DOHH2 (cell line): Measurements from ENCODE around the gene SAMD4A.

Experiments used
- H3F3A ChIP-seq: fragments of 200-600 bp; sonication (generic), shearing (Covaris generic); 2 replicates; pipeline ENCODE4 v1.6.0; 2016; ENCODE audit warnings: antibody characterized with exemption, mild to moderate bottlenecking; ENCODE audit not compliant: control insufficient read depth, insufficient read depth
- H3K27ac ChIP-seq: fragments of 200-600 bp; sonication (generic); 2 replicates; pipeline ENCODE4 v1.5.1; 2014; ENCODE audit warnings: low read depth, mild to moderate bottlenecking, low read length, moderate library complexity
- H3K27me3 ChIP-seq: fragments of 200-600 bp; sonication (generic); 2 replicates; pipeline ENCODE4 v1.6.1; 2014; ENCODE audit warnings: mild to moderate bottlenecking, low read length, mixed read lengths; ENCODE audit not compliant: control insufficient read depth
- H3K36me3 ChIP-seq: fragments of 200-600 bp; sonication (generic); 2 replicates; pipeline ENCODE4 v1.6.1; 2014; ENCODE audit warnings: mild to moderate bottlenecking, low read length, moderate library complexity, mixed read lengths; ENCODE audit not compliant: control insufficient read depth
- H3K4me1 ChIP-seq: fragments of 200-600 bp; sonication (generic); 2 replicates; pipeline ENCODE4 v1.6.1; 2014; ENCODE audit warnings: mild to moderate bottlenecking, low read length, mixed read lengths; ENCODE audit not compliant: control insufficient read depth
- H3K4me2 ChIP-seq: fragments of 200-600 bp; sonication (generic); 2 replicates; pipeline ENCODE4 v1.6.0; 2014; ENCODE audit warnings: mild to moderate bottlenecking, low read length, moderate library complexity
- H3K4me3 ChIP-seq: fragments of 200-600 bp; sonication (generic); 2 replicates; pipeline ENCODE4 v1.5.1; 2014; ENCODE audit warnings: mild to moderate bottlenecking, low read length, mixed read lengths
- H3K79me2 ChIP-seq: fragments of 200-600 bp; sonication (generic); 2 replicates; pipeline ENCODE4 v1.6.1; 2014; ENCODE audit warnings: mild to moderate bottlenecking, low read length, mixed read lengths; ENCODE audit not compliant: control insufficient read depth
- H3K9me2 ChIP-seq: fragments of 200-600 bp; sonication (generic); replicated peaks from 2 replicates; pipeline ENCODE4 v1.6.1; 2014; ENCODE audit warnings: mild to moderate bottlenecking, low read length, mixed read lengths; ENCODE audit not compliant: control insufficient read depth
- H3K9me3 ChIP-seq: fragments of 200-600 bp; sonication (generic); 2 replicates; pipeline ENCODE4 v1.6.1; 2014; ENCODE audit warnings: antibody characterized with exemption, low read length, mixed read lengths; ENCODE audit not compliant: control insufficient read depth, insufficient read depth
- H4K20me1 ChIP-seq: fragments of 200-600 bp; sonication (generic); 2 replicates; pipeline ENCODE4 v1.6.0; 2014; ENCODE audit warnings: low read depth, mild to moderate bottlenecking, antibody characterized with exemption, low read length, moderate library complexity; ENCODE audit not compliant: control insufficient read depth, insufficient read depth
- EZH2phosphoT487 ChIP-seq: fragments of 200-600 bp; sonication (generic); IDR thresholded peaks from 2 replicates; pipeline ENCODE4 v1.6.1; 2017; ENCODE audit warnings: borderline replicate concordance, mild to moderate bottlenecking, antibody characterized with exemption, low read length, moderate library complexity, mixed read lengths
- TF ChIP-seq, protein P1 (sequence below): fragments of 200-600 bp; sonication (generic); IDR thresholded peaks from one replicate; pipeline ENCODE4 v1.5.1; 2014; ENCODE audit warnings: antibody characterized with exemption, mild to moderate bottlenecking, low read depth, low read length; ENCODE audit not compliant: poor library complexity, severe bottlenecking

The SAMD4A gene

DNA sequence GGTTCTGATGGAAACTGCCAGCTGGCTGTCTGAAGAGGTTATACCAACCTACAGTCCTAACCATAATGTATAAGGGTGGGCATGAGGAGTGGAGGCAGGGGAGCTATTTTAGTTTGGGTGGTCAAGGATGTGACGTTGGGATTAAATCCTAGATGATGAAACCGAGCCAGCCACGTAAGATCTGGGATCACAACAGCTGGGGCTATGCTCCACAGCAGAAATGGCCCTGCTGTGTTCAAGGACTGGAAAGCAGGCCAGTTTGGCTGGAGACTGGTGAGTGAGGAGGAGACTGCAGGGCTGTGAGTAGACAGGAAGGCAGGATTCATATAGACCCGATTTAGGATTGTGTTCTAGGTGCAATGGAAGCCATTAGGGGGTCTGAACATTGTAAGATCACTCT lies 66.1 kb downstream of the SAMD4A start:
- 0 out of 2 replicates have a peak, but pooled peaks cover 2% of the 10 kb centered on the region for H3K27me3 ChIP-seq
- H3K4me2 ChIP-seq, result no peak overlapping the region
- H3K27ac ChIP-seq, result no peak overlapping the region
- H3K9me3 ChIP-seq, result no peaks in the 10 kb centered on the region
- no peaks in the 10 kb centered on the region for H4K20me1 ChIP-seq
- no peaks in the 10 kb centered on the region for H3F3A ChIP-seq
- H3K79me2 ChIP-seq, result no peaks in the 10 kb centered on the region
- peaks cover 5% of the 10 kb centered on the region for H3K4me1 ChIP-seq
- TF ChIP-seq, protein P1, sequence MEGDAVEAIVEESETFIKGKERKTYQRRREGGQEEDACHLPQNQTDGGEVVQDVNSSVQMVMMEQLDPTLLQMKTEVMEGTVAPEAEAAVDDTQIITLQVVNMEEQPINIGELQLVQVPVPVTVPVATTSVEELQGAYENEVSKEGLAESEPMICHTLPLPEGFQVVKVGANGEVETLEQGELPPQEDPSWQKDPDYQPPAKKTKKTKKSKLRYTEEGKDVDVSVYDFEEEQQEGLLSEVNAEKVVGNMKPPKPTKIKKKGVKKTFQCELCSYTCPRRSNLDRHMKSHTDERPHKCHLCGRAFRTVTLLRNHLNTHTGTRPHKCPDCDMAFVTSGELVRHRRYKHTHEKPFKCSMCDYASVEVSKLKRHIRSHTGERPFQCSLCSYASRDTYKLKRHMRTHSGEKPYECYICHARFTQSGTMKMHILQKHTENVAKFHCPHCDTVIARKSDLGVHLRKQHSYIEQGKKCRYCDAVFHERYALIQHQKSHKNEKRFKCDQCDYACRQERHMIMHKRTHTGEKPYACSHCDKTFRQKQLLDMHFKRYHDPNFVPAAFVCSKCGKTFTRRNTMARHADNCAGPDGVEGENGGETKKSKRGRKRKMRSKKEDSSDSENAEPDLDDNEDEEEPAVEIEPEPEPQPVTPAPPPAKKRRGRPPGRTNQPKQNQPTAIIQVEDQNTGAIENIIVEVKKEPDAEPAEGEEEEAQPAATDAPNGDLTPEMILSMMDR, result no peak
- no peak for TF ChIP-seq EZH2phosphoT487
- no peak overlapping the region for H3K4me3 ChIP-seq
- H3K9me2 ChIP-seq, result no peaks in the 10 kb centered on the region
- H3K36me3 ChIP-seq, result no peaks in the 10 kb centered on the region

DNA sequence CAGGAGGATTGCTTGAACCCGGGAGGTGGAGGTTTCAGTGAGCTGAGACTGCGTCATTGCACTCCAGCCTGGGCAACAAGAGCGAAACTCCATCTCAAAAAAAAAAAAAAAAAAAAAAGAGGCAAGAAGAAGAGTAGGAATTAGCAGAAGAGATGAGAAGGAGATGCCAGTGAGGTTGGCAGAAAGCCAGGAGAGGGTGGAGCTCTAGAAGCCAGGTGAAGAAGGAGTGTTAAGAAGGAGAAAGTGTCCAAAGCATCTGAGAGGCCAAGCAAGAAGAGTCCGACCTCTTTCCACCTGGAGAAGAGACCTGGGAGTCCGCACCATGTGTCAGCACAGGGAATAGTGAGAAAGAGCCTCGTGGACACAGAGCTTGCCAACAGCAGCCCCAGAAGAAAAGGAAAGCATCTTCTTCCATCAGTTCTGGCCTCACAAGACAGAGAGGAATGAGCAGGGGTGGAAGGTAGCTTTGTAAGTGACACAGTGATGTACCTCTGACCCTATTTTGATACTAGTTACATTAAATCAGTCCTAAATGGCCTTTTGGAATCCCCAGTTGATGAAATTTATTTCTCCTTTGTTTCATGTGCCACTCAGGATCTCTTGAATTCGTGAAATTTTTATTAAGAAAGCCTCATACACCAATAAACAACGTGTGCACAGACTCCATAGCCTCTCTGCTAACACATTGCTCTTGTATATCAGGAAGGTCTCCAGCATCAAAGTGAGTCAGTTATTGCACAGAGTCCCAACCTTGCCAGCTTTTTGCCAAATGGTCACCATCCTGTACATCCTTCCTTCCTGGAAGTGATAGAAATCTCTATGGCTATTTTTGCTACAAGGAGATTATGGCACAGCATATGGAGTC lies 70.6 kb downstream of the SAMD4A start:
- Histone ChIP-seq H3K4me3 (no peak overlapping the region), H3K79me2 (no peaks in the 10 kb centered on the region), H3K9me2 (no peaks in the 10 kb centered on the region), H3K27me3 (peaks cover 11% of the 10 kb centered on the region; the same call in 1 of the 2 replicates), H3F3A (no peaks in the 10 kb centered on the region), H3K4me1 (no peaks in the 10 kb centered on the region), H3K4me2 (no peak overlapping the region), H4K20me1 (no peaks in the 10 kb centered on the region), H3K36me3 (no peaks in the 10 kb centered on the region), H3K27ac (no peak overlapping the region), H3K9me3 (no peaks in the 10 kb centered on the region)
- TF ChIP-seq, protein P1, result no peak
- TF ChIP-seq EZH2phosphoT487, result no peak

DNA sequence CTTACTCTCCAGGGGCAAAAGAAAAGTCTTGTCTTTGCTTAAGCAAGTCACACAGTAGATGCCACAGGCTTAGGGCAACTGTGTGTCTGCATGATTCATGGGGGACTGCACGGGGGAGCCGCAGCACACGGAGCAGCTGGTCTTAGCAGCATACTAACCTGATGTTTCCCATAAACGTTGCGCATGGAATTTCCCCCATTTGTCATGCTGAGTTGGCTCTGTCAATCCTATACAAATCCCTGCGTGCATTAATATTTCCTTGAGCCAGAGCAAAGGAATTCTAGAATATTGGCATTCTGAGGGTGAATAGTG lies 71.2 kb downstream of the SAMD4A start:
- TF ChIP-seq EZH2phosphoT487, result no peak
- TF ChIP-seq, protein P1, result no peak
- no peaks in the 10 kb centered on the region for H3K4me1 ChIP-seq
- H3F3A ChIP-seq, result no peaks in the 10 kb centered on the region
- no peaks in the 10 kb centered on the region for H3K9me3 ChIP-seq
- H3K4me3 ChIP-seq, result no peak overlapping the region
- peaks cover 13% of the 10 kb centered on the region; the same call in 1 of the 2 replicates for H3K27me3 ChIP-seq
- H3K79me2 ChIP-seq, result no peaks in the 10 kb centered on the region
- H3K9me2 ChIP-seq, result no peaks in the 10 kb centered on the region
- no peak overlapping the region for H3K27ac ChIP-seq
- no peak overlapping the region for H3K4me2 ChIP-seq
- H4K20me1 ChIP-seq, result no peaks in the 10 kb centered on the region
- H3K36me3 ChIP-seq, result no peaks in the 10 kb centered on the region
